Dedifferentiated amniotic fluid mesenchymal stem cell (primary cell): ENCODE results near the gene EIF3F.

Source experiments
- DNase-seq: peaks from one replicate; pipeline ENCODE4 v3.0.0-alpha.2; 2016; ENCODE audit errors: extremely low spot score

EIF3F gene

DNA sequence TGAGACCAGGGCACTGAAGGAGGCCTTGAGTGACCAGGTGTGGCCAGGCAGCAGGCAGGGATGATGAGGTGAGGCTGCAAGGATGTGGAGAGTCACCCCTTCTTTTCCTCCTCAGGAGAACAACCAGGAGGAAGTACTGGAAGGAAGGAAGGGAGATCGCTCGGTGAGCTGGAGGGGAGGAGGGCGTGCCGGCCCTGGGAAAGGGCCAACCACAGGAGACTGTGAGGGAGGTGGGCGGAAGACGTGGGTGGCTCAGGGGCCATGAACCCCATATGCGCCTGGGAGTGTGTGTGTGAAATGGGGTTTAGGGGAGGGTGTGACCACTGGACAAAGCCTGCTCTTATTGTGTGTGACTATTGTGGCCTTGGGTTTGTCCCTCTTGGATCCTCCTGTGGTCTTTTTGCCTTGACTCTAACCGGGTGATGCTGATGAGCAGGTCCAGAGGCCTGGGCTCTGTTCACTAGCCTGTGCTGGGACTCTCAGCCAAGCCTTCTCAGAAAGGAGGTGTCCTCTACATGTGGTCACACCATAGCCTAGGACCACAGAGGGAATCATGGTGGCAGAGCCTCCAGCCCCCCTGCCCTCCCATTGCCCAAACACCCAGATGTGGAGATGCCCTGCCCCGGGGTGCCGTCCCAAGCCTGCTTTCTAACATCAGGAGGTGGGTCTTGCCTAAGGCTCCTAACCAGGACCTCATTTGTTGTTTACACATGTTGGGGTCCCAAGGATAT, 52.6 kb downstream of the EIF3F start:
- DNase-seq, result no peak

- DNase-seq, result no peak
Observed at GRCh38 chr11:8040261-8040920, 53.3 kb downstream of the EIF3F start.

DNA sequence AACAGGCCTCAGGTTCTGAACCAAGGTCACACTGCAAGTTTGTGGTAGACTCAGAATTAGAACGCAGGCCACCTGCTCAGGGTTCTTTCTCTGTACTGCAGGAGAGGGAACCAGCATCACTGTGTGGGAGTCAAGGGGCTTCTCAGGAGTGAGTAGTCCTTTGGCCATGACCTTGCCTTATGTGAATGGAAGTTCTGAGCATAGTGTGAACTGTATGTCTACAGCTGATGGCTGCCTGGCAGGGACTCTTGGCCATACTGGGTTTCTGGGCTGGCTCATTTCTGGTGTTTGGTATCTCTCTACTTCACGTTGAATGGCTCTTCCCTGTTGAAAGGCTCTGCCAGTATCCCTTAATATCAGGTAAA, 53.8 kb downstream of the EIF3F start:
- DNase-seq, result no peak

DNA sequence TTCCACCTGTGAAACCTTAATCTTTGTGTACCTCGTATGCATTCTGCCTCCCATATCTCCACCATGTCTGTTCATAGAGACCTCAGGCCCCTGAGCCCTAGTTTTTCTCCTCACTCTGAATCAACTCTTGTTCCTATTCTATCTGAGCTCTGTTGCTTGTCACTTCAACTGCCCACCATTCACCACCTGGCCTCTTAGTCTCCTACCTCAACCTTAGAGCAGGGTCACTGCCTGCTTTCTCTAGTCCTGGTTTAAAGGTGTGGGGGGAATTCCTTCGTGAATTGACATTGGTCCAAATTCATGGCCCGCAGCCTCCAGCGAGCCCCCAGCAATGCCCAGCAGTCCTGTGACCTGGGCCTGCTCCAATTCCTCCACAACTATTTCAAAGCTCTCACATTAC, 54.4 kb downstream of the EIF3F start:
- DNase-seq, result no peak

DNA sequence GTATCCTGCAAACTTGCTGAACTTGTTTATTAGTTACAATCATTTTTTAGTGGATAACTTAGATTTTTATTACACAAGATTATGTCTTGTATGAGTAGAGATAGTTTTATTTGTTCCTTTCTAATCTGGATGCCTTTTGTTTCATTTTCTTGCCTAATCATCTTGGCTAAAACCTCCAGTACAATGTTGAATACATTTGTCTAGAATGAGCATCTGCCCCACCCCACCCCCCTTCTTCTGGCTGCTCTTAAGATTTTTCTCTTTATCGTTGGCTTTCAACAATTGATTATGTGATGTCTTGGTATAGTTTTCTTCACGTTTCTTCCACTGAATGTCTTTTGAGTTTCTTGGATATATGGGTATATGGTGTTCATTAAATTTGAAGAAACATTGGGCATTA, 56.6 kb downstream of the EIF3F start:
- DNase-seq, result no peak

- no peak for DNase-seq
Observed at GRCh38 chr11:8045839-8046238, 58.7 kb downstream of the EIF3F start.

- no peak for DNase-seq
Observed at GRCh38 chr11:8047382-8047781, 60.2 kb downstream of the EIF3F start.

DNA sequence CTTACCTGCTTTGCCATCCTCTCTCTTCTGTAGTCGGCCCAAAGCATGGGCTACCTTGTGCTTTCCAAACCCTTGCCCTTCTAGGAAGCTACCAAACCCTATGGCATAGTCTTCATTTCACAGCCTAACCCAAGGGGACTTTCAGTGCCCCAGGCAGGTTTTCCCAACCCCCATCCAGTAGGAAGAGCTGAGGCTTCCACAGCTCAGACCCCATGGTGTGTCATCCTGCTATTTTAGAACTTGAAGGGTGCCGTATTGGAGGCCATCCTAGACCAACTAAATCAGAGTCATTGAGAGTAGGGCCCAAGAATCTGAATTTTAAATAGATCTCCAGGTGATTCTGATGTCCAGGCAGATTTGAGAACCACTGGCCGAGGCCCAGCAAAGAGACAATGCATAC, 61.9 kb downstream of the EIF3F start:
- no peak for DNase-seq
